HL-60 (cell line): ENCODE measurements around the gene CCT4.
A peak's percentile ranks its signal among the peaks of the same experiment; 100 is the strongest.
"Not testable (repeated sequence)": the region's sequence is repeated elsewhere in the genome, so short reads cannot be mapped to it uniquely, and the experiment has no call there.

ENCODE experiments used
- DNase-seq, 2 experiments: peaks; one replicate each; pipeline ENCODE4 v3.0.0-alpha.2; 2010 to 2020; ENCODE audit warnings: low read depth in 1 of 2, low spot score in 1 of 2
- H3K27ac ChIP-seq: fragments of 250-450 bp; sonication (Bioruptor Pico); replicated peaks from 2 replicates; pipeline ENCODE4 v1.5.1; 2020; ENCODE audit warnings: mild to moderate bottlenecking, moderate library complexity
- H3K27me3 ChIP-seq: fragments of 250-450 bp; sonication (Bioruptor Pico); 2 replicates; pipeline ENCODE4 v1.5.1; 2021; ENCODE audit warnings: mild to moderate bottlenecking, moderate library complexity; ENCODE audit not compliant: insufficient read depth, poor library complexity, severe bottlenecking
- H3K4me3 ChIP-seq: replicated peaks from 2 replicates; pipeline ENCODE4 v1.5.1; 2011; ENCODE audit warnings: mild to moderate bottlenecking, control low read depth, low read length; ENCODE audit not compliant: insufficient read depth
- GABPA ChIP-seq: IDR thresholded peaks from 2 replicates; pipeline ENCODE4 v1.6.1; 2012; ENCODE audit warnings: low read depth
- POLR2AphosphoS5 ChIP-seq: IDR thresholded peaks from 2 replicates; pipeline ENCODE4 v1.6.1; 2012; ENCODE audit warnings: low read depth
- SPI1 ChIP-seq: IDR thresholded peaks from 2 replicates; pipeline ENCODE4 v1.6.1; 2012; ENCODE audit warnings: low read depth, mild to moderate bottlenecking, borderline replicate concordance
- TF ChIP-seq, protein P1 (sequence below): IDR thresholded peaks from one replicate; pipeline ENCODE4 v1.5.1; 2011; ENCODE audit warnings: low read length, control low read depth, inconsistent platforms; ENCODE audit not compliant: insufficient read depth
- TF ChIP-seq, protein P2 (sequence below): IDR thresholded peaks from 2 replicates; pipeline ENCODE4 v1.6.1; 2012; ENCODE audit warnings: low read depth; ENCODE audit not compliant: insufficient replicate concordance

The CCT4 gene

DNA sequence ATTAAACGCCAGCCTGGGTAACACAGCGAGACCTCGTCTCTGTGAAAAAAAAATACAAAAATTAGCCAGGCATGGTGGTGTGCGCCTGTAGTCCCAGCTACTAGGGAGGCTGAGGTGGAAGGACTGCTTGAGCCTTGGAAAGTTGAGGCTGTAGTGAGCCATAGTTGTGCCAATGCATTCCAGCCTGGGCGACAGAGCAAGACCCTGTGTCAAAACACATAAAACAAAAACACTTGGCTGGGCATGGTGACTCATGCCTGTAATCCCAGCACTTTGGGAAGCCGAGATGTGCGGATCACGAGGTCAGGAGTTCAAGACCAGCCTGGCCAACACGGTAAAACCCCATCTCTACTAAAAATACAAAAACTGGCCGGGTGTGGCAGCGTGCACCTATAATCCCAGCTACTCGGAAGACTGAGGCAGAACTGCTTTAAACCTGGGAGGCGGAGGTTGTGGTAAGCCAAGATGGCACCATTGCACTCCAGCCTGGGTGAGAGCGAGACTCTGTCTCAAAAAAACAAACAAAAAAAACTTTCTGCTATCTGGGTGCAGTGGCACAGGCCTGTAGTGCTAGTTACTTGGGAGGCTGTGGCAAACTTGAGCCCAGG lies 21.9 kb downstream of the CCT4 start:
- not testable (repeated sequence) for DNase-seq, H3K4me3 ChIP-seq, H3K27me3 ChIP-seq, H3K27ac ChIP-seq
- TF ChIP-seq POLR2AphosphoS5: peak; percentile 37; the same call in 1 of the 2 replicates

DNA sequence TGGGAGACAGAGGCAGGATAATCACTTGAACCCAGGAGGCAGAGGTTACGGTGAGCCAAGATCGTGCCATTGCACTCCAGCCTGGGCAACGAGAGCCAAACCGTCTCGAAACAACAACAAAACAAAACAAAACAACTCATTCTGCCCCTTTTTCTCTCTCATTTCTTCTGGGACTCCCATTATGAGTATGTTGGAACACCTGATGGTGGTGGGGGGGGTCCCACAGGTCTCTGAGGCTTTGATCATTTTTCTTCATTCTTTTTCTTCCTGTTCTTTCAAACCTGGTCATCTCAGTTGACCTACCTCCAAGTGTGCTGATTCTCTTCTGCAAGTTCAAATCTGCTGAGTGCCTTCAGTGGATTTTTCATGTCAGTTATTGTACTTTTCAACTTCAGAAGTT lies 26.4 kb downstream of the CCT4 start:
- Histone ChIP-seq H3K4me3 (no peak overlapping the region), H3K27ac (no peak overlapping the region), H3K27me3 (no peaks in the 10 kb centered on the region)
- TF ChIP-seq GABPA (no peak), POLR2AphosphoS5 (no peak), SPI1 (no peak)
- TF ChIP-seq, protein P1, sequence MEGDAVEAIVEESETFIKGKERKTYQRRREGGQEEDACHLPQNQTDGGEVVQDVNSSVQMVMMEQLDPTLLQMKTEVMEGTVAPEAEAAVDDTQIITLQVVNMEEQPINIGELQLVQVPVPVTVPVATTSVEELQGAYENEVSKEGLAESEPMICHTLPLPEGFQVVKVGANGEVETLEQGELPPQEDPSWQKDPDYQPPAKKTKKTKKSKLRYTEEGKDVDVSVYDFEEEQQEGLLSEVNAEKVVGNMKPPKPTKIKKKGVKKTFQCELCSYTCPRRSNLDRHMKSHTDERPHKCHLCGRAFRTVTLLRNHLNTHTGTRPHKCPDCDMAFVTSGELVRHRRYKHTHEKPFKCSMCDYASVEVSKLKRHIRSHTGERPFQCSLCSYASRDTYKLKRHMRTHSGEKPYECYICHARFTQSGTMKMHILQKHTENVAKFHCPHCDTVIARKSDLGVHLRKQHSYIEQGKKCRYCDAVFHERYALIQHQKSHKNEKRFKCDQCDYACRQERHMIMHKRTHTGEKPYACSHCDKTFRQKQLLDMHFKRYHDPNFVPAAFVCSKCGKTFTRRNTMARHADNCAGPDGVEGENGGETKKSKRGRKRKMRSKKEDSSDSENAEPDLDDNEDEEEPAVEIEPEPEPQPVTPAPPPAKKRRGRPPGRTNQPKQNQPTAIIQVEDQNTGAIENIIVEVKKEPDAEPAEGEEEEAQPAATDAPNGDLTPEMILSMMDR: no peak
- TF ChIP-seq, protein P2, sequence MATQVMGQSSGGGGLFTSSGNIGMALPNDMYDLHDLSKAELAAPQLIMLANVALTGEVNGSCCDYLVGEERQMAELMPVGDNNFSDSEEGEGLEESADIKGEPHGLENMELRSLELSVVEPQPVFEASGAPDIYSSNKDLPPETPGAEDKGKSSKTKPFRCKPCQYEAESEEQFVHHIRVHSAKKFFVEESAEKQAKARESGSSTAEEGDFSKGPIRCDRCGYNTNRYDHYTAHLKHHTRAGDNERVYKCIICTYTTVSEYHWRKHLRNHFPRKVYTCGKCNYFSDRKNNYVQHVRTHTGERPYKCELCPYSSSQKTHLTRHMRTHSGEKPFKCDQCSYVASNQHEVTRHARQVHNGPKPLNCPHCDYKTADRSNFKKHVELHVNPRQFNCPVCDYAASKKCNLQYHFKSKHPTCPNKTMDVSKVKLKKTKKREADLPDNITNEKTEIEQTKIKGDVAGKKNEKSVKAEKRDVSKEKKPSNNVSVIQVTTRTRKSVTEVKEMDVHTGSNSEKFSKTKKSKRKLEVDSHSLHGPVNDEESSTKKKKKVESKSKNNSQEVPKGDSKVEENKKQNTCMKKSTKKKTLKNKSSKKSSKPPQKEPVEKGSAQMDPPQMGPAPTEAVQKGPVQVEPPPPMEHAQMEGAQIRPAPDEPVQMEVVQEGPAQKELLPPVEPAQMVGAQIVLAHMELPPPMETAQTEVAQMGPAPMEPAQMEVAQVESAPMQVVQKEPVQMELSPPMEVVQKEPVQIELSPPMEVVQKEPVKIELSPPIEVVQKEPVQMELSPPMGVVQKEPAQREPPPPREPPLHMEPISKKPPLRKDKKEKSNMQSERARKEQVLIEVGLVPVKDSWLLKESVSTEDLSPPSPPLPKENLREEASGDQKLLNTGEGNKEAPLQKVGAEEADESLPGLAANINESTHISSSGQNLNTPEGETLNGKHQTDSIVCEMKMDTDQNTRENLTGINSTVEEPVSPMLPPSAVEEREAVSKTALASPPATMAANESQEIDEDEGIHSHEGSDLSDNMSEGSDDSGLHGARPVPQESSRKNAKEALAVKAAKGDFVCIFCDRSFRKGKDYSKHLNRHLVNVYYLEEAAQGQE: no peak
- no peak for DNase-seq

DNA sequence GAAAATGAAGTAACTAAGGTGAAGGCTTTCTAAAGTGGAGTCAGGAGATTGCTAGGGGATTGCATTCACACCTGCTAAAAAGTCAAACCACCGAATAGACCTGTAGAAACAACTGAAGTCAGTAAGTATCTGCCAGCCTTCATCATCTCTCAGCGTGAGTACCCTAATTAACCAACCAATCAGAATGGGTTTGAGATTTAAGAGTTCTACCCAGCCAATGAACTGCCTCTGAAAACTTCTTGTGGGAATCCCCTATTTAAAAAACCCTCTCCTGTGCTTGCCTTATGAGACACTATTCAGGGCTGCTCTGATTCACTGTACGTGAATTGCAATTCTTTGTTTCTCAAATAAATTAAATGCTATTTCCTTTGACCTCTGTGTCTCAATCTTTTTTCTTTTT lies 31.2 kb downstream of the CCT4 start:
- Histone ChIP-seq H3K4me3 (no peak overlapping the region), H3K27me3 (no peaks in the 10 kb centered on the region), H3K27ac (no peak overlapping the region)
- DNase-seq: no peak
- TF ChIP-seq POLR2AphosphoS5 (no peak), GABPA (no peak), SPI1 (no peak)
- TF ChIP-seq, protein P2: no peak
- TF ChIP-seq, protein P1: no peak

DNA sequence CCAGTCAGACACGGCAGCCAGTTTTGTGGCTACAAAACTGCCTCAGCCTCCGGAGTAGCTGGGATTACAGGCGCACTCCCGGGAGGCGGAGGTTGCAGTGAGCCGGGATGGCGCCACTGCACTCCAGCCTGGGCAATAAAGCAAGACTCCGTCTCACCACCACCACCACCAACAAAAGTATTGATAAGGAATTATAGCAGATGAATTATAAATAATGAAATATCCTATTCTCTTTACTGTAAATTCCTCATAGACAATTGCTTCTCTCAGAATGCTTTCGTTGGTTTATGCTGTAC lies 33.2 kb downstream of the CCT4 start:
- Histone ChIP-seq H3K27ac (peak overlapping the region; percentile 73; the same call in 1 of the 2 replicates), H3K27me3 (no peaks in the 10 kb centered on the region), H3K4me3 (peak overlapping the region; percentile 96; the same call in 1 of the 2 replicates)
- DNase-seq: no peak
- TF ChIP-seq, protein P1: no peak
- TF ChIP-seq SPI1: no peak
